Loucy (cell line): ENCODE measurements around the gene CYP24A1.

ENCODE experiments used
- H2AFZ ChIP-seq: fragments of 200-600 bp; sonication (generic); 2 replicates; pipeline ENCODE4 v1.6.0; 2016; ENCODE audit warnings: antibody characterized with exemption, mild to moderate bottlenecking, low read length, moderate library complexity
- H3F3A ChIP-seq: fragments of 200-600 bp; 2 replicates; pipeline ENCODE4 v1.6.0; 2016; ENCODE audit warnings: antibody characterized with exemption, low read depth, mild to moderate bottlenecking
- H3K27me3 ChIP-seq: fragments of 200-600 bp; sonication (generic); 2 replicates; pipeline ENCODE4 v1.6.1; 2014; ENCODE audit warnings: low read length, mild to moderate bottlenecking; ENCODE audit not compliant: insufficient read depth, poor library complexity, severe bottlenecking
- H3K36me3 ChIP-seq: fragments of 200-600 bp; sonication (generic); 2 replicates; pipeline ENCODE4 v1.6.1; 2016; ENCODE audit warnings: low read length; ENCODE audit not compliant: insufficient read depth
- H3K4me1 ChIP-seq: fragments of 200-600 bp; sonication (generic); 2 replicates; pipeline ENCODE4 v1.5.1; 2014; ENCODE audit warnings: low read length, mild to moderate bottlenecking; ENCODE audit not compliant: insufficient read depth, poor library complexity, severe bottlenecking
- H3K4me2 ChIP-seq: fragments of 200-600 bp; sonication (generic); 2 replicates; pipeline ENCODE4 v1.6.0; 2014; ENCODE audit warnings: antibody characterized with exemption, low read length, low read depth, mild to moderate bottlenecking; ENCODE audit not compliant: poor library complexity, severe bottlenecking
- H3K4me3 ChIP-seq: fragments of 200-600 bp; sonication (generic); 2 replicates; pipeline ENCODE4 v1.5.1; 2014; ENCODE audit warnings: low read length, mild to moderate bottlenecking, mixed read lengths; ENCODE audit not compliant: poor library complexity, severe bottlenecking
- H3K79me2 ChIP-seq: fragments of 200-600 bp; sonication (generic); 2 replicates; pipeline ENCODE4 v1.6.1; 2014; ENCODE audit warnings: low read length; ENCODE audit not compliant: insufficient read depth
- H3K9ac ChIP-seq: fragments of 200-600 bp; sonication (generic); 2 replicates; pipeline ENCODE4 v1.6.0; 2014; ENCODE audit warnings: mild to moderate bottlenecking, low read depth, low read length, moderate library complexity; ENCODE audit not compliant: poor library complexity, severe bottlenecking
- H3K9me2 ChIP-seq: fragments of 200-600 bp; sonication (generic); replicated peaks from 2 replicates; pipeline ENCODE4 v1.6.1; 2016; ENCODE audit warnings: low read depth, low read length, mixed read lengths
- H3K9me3 ChIP-seq: fragments of 200-600 bp; sonication (generic); 2 replicates; pipeline ENCODE4 v1.6.1; 2014; ENCODE audit warnings: mild to moderate bottlenecking, antibody characterized with exemption, low read length, low read depth; ENCODE audit not compliant: insufficient read depth
- H4K20me1 ChIP-seq: fragments of 200-600 bp; sonication (generic); 2 replicates; pipeline ENCODE4 v1.6.0; 2014; ENCODE audit warnings: antibody characterized with exemption, low read length, mild to moderate bottlenecking; ENCODE audit not compliant: insufficient read depth, poor library complexity, severe bottlenecking
- EZH2phosphoT487 ChIP-seq: fragments of 200-600 bp; IDR thresholded peaks from 2 replicates; pipeline ENCODE4 v1.6.1; 2018; ENCODE audit warnings: antibody characterized with exemption, mild to moderate bottlenecking, moderate library complexity, borderline replicate concordance
- TF ChIP-seq, protein P1 (sequence below): fragments of 200-600 bp; sonication (generic); conservative IDR thresholded peaks from 2 replicates; pipeline ENCODE4 v1.5.1; 2014; ENCODE audit warnings: mild to moderate bottlenecking, antibody characterized with exemption, low read length

The CYP24A1 gene

GRCh38 chr20:54105653-54106052 is 68.1 kb downstream of the CYP24A1 start:
- Histone ChIP-seq H3K9ac (no peak overlapping the region), H4K20me1 (no peaks in the 10 kb centered on the region), H2AFZ (0 out of 2 replicates have a peak overlapping the region, but pooled peaks have one; percentile 24), H3F3A (no peaks in the 10 kb centered on the region), H3K36me3 (no peaks in the 10 kb centered on the region), H3K4me3 (no peak overlapping the region), H3K4me1 (no peaks in the 10 kb centered on the region), H3K79me2 (no peaks in the 10 kb centered on the region), H3K27me3 (no peaks in the 10 kb centered on the region), H3K9me3 (no peaks in the 10 kb centered on the region), H3K9me2 (no peaks in the 10 kb centered on the region), H3K4me2 (no peak overlapping the region)
- TF ChIP-seq, protein P1, sequence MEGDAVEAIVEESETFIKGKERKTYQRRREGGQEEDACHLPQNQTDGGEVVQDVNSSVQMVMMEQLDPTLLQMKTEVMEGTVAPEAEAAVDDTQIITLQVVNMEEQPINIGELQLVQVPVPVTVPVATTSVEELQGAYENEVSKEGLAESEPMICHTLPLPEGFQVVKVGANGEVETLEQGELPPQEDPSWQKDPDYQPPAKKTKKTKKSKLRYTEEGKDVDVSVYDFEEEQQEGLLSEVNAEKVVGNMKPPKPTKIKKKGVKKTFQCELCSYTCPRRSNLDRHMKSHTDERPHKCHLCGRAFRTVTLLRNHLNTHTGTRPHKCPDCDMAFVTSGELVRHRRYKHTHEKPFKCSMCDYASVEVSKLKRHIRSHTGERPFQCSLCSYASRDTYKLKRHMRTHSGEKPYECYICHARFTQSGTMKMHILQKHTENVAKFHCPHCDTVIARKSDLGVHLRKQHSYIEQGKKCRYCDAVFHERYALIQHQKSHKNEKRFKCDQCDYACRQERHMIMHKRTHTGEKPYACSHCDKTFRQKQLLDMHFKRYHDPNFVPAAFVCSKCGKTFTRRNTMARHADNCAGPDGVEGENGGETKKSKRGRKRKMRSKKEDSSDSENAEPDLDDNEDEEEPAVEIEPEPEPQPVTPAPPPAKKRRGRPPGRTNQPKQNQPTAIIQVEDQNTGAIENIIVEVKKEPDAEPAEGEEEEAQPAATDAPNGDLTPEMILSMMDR: no peak
- no peak for TF ChIP-seq EZH2phosphoT487

- TF ChIP-seq, protein P1: no peak
- no peak for TF ChIP-seq EZH2phosphoT487
- Histone ChIP-seq H3K4me1 (no peaks in the 10 kb centered on the region), H4K20me1 (no peaks in the 10 kb centered on the region), H3K9me3 (no peaks in the 10 kb centered on the region), H2AFZ (no peak overlapping the region), H3K9me2 (no peaks in the 10 kb centered on the region), H3K9ac (no peak overlapping the region), H3K4me2 (no peak overlapping the region), H3F3A (no peaks in the 10 kb centered on the region), H3K27me3 (no peaks in the 10 kb centered on the region), H3K4me3 (no peak overlapping the region), H3K36me3 (no peaks in the 10 kb centered on the region), H3K79me2 (no peaks in the 10 kb centered on the region)
Measured at GRCh38 chr20:54104781-54105180, 69.0 kb downstream of the CYP24A1 start.

GRCh38 chr20:54103762-54104600 is 69.8 kb downstream of the CYP24A1 start:
- Histone ChIP-seq H3K36me3 (no peaks in the 10 kb centered on the region), H3K79me2 (no peaks in the 10 kb centered on the region), H2AFZ (peak overlapping the region; percentile 48; the same call in 1 of the 2 replicates), H3K4me2 (no peak overlapping the region), H3K9me3 (no peaks in the 10 kb centered on the region), H3F3A (no peaks in the 10 kb centered on the region), H3K27me3 (no peaks in the 10 kb centered on the region), H3K4me3 (no peak overlapping the region), H4K20me1 (no peaks in the 10 kb centered on the region), H3K9ac (no peak overlapping the region), H3K9me2 (no peaks in the 10 kb centered on the region), H3K4me1 (no peaks in the 10 kb centered on the region)
- TF ChIP-seq, protein P1: no peak
- TF ChIP-seq EZH2phosphoT487: no peak
